Adrenal gland (tissue), 5 donors: ENCODE data around the gene TNFAIP1.

Experiments
- CTCF ChIP-seq, 6 experiments: fragments of 450-650 bp in 4 of 6; fragments of 200-600 bp in 2 of 6; sonication (generic) in 1 of 6; IDR thresholded peaks; 1 replicate in 5 of 6; 2 replicates in 1 of 6; pipeline versions ENCODE4 v1.5.1 to v1.8.0; 2016 to 2021; ENCODE audit warnings: antibody characterized with exemption in 6 of 6, mild to moderate bottlenecking in 2 of 6, moderate library complexity in 1 of 6
- POLR2A ChIP-seq, 2 donors: fragments of 450-650 bp; IDR thresholded peaks; one replicate each; pipeline ENCODE4 v1.6.1; 2017; ENCODE audit warnings: antibody characterized with exemption in 2 of 2, mild to moderate bottlenecking in 2 of 2, moderate library complexity in 1 of 2
- donor health status: DM: no; HTN: no; CAD: no.

- TF ChIP-seq CTCF (IDR thresholded peaks at IDR 0.05) (no peak), POLR2A (IDR thresholded peaks at IDR 0.05) (no peak)
Observed at GRCh38 chr17:28333083-28333746, 2.3 kb upstream of the TNFAIP1 start.
